PC-9 (cell line): Measurements from ENCODE around the gene GPR153.

ENCODE experiments used
- EZH2 ChIP-seq: fragments of 200-600 bp; sonication (generic); IDR thresholded peaks from 2 replicates; pipeline ENCODE4 v1.8.0; 2017; ENCODE audit warnings: antibody characterized with exemption, low read depth
- TF ChIP-seq, protein P1 (sequence below): fragments of 200-600 bp; sonication (generic); conservative IDR thresholded peaks from 2 replicates; pipeline ENCODE4 v1.6.1; 2017; ENCODE audit warnings: mixed run types, antibody characterized with exemption, mild to moderate bottlenecking, moderate library complexity

DNA sequence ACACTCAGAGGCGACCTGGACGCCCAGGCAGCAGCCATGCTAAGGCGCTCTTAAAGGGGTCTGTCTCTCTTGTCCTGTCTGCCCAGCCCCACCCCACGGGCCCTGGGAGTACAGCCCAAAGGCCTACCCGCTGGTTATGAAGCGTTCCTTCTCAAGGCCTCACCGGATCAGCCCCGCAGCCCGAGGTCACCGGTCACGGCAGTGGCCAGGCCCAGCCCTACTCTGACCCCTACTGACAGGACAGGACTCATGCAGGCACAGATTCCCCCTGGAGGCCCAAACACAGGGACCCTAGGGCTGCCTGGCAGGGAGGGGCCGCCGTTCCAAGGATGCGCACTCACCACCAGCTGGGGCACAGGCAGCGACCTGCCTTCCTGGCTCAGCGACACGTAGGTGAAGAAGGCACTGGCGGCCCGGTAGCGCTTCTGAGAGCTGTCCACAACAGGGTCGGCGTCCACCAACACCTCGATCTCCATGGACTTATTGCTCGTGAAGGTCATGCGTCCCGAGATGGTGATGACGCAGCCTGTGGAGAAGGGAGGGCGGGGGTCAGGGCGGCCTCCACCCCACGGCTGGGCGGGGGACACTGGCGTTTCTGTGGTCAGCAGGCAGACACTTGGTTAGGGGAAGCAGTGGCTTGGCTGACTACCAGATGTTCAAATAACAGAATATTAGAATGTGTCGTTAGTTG is 20.0 kb upstream of the GPR153 start:
- TF ChIP-seq EZH2: no peak
- TF ChIP-seq, protein P1, sequence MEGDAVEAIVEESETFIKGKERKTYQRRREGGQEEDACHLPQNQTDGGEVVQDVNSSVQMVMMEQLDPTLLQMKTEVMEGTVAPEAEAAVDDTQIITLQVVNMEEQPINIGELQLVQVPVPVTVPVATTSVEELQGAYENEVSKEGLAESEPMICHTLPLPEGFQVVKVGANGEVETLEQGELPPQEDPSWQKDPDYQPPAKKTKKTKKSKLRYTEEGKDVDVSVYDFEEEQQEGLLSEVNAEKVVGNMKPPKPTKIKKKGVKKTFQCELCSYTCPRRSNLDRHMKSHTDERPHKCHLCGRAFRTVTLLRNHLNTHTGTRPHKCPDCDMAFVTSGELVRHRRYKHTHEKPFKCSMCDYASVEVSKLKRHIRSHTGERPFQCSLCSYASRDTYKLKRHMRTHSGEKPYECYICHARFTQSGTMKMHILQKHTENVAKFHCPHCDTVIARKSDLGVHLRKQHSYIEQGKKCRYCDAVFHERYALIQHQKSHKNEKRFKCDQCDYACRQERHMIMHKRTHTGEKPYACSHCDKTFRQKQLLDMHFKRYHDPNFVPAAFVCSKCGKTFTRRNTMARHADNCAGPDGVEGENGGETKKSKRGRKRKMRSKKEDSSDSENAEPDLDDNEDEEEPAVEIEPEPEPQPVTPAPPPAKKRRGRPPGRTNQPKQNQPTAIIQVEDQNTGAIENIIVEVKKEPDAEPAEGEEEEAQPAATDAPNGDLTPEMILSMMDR: no peak; the same call in 1 of the 2 replicates
